ENCODE data around the gene CAPN10. TPM values are rescaled to one million over a fixed set of nuclear protein-coding genes. Genes with fewer than 3 reads are reported as not detected.

Gene CAPN10
- total RNA-seq, 2 donors from 2014 or later: 33.6 to 36.1 TPM

DNA sequence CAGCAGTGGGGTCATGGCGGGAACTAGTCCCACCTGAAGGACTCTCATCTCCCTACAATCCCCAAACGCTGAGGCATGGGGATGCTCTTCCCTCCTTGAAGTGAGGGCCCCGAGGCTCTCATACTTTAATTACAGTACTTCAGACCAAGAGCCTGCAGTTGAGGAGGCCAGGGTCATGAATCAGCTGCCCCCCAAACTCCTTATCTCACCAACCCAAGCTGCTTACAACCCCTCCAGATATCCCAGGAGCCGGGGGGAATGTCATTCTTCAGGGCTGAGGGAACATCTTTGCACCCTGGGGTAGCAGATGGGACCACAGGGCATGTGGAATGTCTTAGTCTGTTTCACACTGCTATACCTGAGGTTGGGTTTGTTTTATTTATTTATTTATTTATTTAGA is 2.8 kb upstream of the CAPN10 start:
- intact Hi-C loops (cut with DNase I, micrococcal nuclease): no loop called here
- ATAC-seq (no peak), DNase-seq (no peak)

DNA sequence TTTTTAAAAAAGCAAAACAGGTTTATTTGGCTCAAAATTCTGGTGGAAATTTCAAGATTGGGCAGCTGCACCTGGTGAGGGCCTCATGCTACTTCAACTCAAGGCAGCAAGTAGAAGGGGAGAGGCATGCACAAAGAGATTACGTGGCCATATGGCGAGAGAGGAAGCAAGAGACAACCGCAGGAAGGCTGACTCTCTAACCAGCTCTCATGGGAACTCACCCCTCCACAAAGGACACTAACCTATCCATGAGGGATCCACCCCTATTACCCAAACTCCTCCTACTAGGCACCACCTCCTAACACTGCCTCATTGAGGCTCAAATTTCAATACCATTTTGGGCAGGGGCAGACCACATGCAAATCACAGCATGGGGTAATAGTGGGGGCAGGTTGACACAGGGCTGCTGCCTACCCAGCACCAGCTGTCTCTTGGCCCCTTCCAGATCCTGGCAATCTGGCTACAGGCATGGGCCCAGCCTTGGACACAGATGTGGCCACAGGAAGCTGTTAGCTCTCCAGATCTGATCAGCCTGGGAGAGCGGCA is 2.0 kb upstream of the CAPN10 start:
- ATAC-seq (no peak), DNase-seq (no peak)
- intact Hi-C loops (cut with DNase I, micrococcal nuclease): no loop called here

DNA sequence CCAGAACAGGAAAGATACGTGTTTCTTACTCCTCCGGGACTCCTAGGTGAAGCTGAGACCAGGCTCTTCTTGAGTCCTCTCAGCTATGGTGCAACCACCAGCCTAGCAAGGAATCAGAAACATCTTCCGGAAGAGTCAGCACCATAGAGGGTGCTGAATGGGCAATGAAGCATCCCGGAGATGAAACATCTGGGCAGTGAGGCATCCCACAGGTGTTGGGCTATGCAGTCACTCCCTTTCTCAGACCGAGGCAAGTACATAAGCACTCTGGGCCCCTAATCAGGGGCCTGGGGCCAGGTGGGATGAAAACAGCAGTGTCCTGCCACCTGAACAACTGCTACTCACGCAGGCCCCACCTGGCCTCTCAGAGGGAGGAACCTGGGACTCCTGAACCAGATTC is 1.4 kb upstream of the CAPN10 start:
- ATAC-seq (no peak), DNase-seq (no peak)
- intact Hi-C loops (cut with DNase I, micrococcal nuclease): no loop called here

DNA sequence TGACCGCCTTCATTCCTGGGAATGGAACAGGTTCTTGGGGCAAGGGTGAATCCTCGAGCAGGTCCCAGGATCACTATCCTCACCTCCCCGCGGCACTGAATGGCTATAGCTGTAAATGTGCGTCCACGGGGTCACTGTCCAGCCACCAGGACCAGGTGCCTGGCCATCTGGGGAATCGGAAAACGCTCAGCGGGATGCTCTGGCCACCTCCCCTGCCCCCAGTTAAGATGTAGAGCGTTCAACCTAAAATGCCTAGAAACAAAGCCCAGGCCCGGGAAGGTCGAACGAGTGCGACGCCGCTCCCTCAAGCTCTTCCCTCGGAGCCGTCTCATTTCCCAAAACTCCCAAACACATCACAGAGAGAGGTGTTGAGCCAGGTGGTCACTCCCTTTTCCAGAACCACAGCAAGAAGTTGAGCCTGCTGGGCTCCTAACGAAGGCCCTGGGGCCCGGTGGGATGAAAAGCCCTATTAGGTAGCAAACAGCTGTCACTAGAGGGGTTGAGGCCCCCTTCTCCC is 795 bp upstream of the CAPN10 start:
- no peak for ATAC-seq
- intact Hi-C loops (cut with DNase I, micrococcal nuclease): no loop called here
- DNase-seq: no peak

DNA sequence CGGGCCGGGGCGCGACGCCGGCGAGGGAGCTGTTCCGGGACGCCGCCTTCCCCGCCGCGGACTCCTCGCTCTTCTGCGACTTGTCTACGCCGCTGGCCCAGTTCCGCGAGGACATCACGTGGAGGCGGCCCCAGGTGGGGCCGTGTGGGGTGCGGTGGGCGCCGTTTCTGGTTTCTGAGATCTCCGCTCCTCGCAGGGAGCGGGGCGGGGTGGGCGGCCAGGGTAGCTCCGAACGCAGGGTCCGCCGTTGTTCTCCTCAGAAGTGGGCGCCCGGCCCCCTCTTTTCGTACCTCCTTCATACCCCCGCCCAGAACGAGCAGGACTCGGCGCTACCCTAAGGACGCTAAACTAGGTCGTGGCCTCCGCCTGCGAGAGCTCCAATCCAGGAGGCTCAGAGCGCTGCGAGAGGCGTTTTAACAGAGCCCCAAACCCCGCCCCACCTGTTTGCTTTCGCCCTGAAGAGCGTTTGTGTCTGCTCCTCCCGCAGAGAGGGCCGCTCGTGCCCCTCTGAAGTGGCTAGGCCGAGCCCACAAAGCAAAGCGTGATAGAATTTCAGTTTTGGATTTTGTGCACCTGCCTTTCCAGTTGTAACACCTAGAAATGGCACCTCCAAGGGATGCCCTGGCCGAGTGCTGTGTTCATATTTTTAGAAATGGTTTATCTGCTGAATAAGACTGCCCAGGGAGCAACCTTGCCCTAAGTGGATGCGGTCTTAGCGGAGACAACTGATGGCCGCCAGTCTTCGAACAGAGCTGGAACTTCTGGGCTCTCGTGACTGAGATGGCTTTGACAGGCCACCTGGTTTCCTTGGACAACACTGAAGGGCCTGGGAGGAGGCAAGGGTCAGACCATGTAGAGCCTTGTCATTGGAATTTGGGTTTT is 626 bp downstream of the CAPN10 start:
- intact Hi-C loops (cut with DNase I, micrococcal nuclease): no loop called here
- ATAC-seq (peak; percentile 43), DNase-seq (peak; percentile 59 to 70)

DNA sequence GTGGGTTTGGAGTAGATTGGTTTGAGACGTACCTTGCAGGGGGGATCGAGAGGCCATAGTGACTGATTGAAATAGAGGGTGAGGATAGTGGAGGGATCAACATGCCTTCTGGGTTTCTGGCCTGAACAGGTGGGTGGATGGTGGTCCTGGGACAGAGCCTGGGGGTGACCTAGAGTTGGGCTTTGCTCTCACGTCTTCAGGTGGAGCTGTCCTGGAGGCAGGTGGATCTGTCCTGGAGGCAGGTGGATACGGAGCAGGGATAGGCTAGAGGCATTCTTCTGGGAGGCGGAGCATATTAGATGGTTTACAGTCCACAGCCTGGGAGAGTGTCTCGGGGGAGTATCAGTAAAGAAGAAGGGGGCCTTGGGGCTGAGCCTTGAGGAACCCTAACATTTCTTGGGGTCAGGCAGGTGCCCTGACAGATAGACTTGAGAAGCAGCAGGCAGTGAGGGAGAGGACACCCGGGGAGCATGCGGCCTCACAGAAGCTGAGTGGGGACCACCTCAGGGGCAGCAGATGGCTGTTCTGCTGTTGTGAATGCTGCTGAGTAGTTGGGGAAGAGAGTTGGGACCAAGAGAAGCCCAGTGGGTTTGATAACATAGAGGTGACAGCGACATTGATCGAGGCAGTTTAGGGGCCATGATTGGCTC is 1.6 kb downstream of the CAPN10 start:
- intact Hi-C loops (cut with DNase I, micrococcal nuclease): no loop called here
- DNase-seq (no peak), ATAC-seq (no peak)

DNA sequence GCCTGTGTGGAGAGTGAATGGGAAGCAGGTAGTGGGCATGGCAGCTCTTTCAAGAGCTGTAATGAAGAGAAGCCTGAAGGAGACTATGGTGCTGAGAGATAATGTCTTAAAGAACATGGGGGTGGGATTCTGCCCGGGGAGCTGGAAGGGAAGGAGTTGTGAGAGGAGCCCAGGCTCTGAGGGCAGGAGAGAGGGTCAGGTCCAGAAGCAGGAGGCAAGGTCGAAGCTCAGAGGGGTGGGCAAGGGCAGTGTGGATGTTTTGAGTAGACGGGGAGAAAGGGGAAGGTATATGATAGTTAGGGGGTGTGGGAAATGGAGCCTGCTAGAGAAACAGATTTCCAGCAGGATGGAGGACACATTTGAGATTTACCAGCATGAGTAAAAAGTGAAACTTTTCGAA is 2.1 kb downstream of the CAPN10 start:
- DNase-seq (no peak), ATAC-seq (no peak)
- intact Hi-C loops (cut with DNase I, micrococcal nuclease): no loop called here

DNA sequence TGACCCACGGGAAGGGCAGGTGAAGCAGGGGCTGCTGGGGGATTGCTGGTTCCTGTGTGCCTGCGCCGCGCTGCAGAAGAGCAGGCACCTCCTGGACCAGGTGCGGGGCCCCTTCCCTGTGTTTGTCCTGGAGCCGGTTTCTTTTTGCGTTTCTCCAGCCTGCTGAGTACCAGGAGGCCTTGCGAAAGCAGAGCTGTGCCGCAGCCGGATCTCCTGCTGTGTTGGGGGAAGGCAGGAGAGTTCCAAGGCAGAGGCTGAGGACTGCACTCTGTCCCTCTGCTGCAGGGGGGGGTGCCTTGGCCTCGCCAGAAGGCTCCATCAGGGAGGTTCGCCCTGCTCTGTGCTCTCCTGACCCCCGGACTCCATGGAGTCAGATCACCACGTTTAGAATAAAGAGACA is 2.8 kb downstream of the CAPN10 start:
- no peak for DNase-seq
- no peak for ATAC-seq
- intact Hi-C loops (cut with DNase I, micrococcal nuclease): no loop called here

DNA sequence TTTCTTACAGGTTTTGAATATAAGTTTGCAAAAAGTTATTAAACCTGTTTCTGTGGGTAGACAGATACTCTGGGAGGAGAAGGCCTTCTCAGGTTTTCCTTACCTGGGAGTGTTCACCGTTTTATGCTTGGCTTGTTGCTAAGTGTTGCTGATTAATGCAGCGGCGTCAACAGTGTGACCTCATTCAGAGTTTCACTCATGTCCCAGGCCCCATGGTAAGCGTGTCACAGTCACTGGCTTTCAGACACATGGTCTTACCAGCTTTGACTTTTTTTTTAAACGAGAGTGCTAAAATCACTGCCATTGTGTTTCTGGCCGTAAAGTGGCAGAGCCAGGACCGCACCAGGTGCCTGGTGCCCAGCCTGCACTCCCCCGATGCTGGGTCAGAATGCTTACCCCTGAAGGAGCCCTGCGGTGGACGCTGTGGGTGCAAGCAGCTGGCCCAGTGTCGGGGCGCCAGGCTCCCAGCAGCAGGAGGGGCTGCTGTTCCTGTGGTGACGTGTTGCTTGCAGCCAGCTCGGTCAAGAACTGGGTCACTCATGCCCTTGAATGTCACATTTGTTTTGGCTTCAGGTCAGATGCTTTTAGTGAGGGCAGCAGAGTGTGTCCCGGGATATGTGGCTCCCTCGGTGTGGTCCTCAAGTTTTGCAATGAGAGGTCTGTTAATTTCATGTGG is 3.5 kb downstream of the CAPN10 start:
- DNase-seq (no peak), ATAC-seq (no peak)
- intact Hi-C loops (cut with DNase I, micrococcal nuclease): no loop called here

DNA sequence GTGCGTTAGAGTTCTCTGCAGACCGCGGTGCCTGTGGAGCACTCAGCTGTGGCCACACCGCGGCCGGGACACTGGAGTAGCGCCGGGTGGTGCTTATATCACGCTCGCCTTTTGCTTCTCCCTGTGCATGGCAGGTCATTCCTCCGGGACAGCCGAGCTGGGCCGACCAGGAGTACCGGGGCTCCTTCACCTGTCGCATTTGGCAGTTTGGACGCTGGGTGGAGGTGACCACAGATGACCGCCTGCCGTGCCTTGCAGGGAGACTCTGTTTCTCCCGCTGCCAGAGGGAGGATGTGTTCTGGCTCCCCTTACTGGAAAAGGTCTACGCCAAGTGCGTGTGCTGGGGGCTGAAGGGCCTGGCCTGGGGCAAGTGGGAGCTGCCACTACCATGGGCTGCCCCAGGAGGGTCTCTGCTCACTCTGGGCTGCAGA is 4.2 kb downstream of the CAPN10 start:
- DNase-seq (no peak), ATAC-seq (no peak)
- intact Hi-C loops (cut with DNase I, micrococcal nuclease): no loop called here

DNA sequence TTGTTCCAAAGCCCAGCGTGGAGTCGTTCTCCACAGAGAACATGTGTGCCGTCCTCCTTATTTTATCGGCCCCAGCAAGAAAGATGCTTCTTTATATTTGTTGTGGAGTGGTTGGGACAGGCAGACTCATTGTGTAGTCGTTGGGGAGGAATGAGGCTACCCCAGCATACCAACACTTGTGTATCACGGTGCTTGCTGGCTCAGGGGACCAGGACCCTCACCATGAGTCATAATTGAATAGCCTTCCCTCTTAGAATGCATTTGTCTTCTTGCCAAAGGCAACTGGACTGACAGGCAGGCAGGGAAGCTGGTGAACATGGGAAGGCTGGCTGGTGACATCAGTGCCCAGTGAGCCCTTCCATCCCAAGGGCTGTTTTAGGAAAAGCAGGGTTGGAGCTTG is 4.7 kb downstream of the CAPN10 start:
- DNase-seq (no peak), ATAC-seq (no peak)
- intact Hi-C loops (cut with DNase I, micrococcal nuclease): no loop called here

DNA sequence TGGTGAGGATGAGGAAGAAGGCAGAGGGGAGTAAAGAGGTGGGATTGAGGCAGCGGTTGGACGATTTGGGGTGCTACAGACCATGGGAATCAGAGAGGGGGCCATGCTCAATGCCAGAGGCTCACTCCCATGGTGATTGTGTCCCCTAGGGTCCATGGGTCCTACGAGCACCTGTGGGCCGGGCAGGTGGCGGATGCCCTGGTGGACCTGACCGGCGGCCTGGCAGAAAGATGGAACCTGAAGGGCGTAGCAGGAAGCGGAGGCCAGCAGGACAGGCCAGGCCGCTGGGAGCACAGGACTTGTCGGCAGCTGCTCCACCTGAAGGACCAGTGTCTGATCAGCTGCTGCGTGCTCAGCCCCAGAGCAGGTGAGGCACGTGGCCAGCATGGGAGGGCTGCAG is 5.2 kb downstream of the CAPN10 start:
- DNase-seq (no peak), ATAC-seq (no peak)
- intact Hi-C loops (cut with DNase I, micrococcal nuclease): no loop called here

DNA sequence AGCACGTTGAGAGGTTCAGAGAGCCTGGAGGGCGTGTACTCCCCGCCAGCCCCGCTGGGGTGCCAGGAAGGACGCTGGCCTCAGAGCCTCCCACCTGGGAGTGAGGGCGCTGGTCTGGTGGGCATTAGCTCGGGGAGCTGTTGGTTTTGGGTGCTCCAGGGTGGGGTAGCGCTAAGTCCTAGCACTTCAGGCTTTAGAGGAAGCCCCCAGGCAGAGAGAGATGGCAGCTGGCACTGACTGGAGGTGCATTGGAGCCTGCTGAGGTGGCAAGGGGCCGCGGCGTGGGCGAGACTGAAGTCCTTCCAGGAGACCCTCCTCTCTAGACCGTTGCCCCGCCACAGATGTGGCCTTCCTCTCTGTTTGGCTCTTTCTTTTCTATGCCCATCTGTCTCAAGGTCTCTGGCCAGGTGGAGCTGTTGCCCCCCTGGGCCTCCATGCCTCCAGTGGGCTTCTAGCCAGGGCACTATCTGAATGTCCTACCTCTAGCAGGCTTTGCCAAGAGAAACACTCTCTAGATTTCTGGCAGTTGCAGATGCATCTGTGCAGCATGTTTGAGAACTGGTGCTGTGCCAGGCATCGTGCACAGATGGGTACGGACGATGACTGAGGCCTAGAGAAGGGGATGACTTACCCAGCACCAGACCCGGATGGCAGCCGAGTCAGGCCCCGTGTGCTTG is 6.6 kb downstream of the CAPN10 start:
- intact Hi-C loops (cut with DNase I, micrococcal nuclease): no loop called here
- no peak for DNase-seq

DNA sequence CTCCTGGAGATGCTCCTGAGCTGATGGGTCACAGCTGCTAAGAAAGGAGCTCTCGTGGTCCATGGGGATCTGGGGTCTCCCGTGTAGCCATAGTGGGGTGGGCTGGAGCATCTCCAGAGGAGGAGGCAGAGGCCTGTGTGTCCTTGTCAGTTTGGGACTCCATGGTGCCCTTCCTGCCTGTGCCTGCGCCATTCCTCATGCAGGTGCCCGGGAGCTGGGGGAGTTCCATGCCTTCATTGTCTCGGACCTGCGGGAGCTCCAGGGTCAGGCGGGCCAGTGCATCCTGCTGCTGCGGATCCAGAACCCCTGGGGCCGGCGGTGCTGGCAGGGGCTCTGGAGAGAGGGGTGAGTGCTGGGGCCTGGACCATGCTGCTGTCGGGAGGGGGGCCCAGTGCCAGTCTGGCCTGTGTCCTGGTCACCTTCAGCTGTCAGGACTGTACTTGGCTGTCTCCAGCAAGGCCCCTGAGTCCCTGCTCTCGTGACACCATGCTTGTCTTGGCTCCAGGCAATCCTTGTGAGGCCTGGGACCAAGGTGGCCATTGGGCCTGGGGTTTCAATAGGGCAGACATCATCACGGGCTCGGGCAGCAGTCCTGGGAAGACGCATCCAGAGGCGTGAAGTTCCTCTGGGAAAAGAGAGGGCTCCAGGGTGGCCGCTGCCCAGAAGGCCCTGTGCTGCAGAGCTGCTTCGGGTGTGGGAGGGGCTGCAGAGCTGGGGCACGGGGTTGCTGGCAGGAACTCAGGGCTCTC is 7.3 kb downstream of the CAPN10 start:
- ATAC-seq (no peak), DNase-seq (peak; percentile 2 to 17)
- intact Hi-C loops (cut with DNase I, micrococcal nuclease): no loop called here

More for the DNA sequence above, 6.6 kb downstream of the CAPN10 start:
- no peak for ATAC-seq

DNA sequence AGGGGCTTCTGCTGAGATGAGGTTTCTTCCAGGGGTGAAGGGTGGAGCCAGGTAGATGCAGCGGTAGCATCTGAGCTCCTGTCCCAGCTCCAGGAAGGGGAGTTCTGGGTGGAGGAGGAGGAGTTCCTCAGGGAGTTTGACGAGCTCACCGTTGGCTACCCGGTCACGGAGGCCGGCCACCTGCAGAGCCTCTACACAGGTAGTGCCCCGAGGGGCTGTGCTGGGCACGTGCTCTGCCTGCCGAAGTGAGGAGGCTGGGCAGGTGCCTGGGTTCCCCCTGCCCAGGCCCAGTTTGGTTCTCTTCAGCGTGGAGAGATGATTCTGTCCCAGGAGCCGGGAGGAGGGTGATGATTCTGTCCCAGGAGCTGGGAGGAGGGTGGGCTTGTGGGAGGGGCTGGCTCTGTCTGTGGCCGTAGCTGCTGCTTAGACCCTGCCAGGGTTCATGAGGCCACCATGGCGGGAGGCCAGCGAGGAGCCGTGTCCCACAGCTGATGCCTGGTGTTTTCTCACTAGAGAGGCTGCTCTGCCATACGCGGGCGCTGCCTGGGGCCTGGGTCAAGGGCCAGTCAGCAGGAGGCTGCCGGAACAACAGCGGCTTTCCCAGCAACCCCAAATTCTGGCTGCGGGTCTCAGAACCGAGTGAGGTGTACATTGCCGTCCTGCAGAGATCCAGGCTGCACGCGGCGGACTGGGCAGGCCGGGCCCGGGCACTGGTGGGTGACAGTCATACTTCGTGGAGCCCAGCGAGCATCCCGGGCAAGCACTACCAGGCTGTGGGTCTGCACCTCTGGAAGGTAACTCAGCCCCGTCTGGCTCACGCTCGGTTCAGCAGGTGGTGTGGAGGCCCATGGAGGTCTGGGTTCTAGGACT is 8.2 kb downstream of the CAPN10 start:
- DNase-seq (peak; percentile 3 to 14), ATAC-seq (no peak)
- intact Hi-C loops (cut with DNase I, micrococcal nuclease): no loop called here

DNA sequence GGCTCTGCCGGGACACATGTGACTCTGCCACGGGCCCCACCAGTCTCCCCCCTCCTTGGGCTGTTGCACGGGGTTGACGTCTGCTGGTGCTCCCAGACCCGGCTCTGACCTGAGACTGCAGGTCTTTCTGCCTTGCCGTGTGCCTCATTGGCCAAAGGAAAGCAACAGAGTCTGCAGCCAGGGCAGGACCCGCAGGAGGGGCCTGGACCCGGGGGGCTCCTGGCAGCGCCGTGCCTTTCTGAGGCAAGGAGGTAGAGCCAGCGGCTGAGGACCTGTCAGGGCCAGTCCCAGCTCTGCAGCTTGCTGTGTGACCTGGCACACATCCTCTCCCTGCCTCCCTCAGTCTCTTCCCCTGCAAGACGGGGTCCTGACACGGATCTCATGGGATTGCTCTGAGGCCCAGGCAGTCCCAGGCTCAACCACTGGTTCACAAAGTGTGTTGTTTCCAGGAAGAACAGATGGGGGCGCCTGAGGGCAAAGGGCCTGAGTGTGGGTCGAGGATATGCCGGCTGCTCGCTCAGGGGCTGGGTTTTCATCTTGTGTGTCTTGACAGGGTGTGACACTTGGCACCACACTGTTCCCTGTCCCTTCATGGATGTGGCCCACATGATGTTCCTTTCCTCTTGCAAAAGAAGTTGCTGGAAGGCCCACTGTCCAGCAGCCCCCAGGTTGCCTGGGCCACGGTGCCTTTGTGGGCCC is 9.0 kb downstream of the CAPN10 start:
- DNase-seq (peak; percentile 23 to 41), ATAC-seq (peak; percentile 57)

DNA sequence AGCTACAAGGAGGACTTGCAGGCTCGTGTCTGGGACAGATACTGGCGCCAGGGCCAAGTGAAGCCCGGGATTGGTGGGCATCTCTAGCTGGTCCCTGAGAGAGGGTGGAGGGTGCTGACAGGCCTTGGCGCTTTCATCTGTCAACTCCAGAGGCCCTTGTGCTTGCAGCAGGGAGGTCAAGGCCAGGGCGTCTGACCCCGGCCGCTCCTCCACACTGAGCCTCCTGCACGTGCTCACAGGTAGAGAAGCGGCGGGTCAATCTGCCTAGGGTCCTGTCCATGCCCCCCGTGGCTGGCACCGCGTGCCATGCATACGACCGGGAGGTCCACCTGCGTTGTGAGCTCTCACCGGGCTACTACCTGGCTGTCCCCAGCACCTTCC is 9.5 kb downstream of the CAPN10 start:
- ATAC-seq (no peak), DNase-seq (no peak)
- intact Hi-C loops (cut with DNase I, micrococcal nuclease): no loop called here

More for the DNA sequence above, 9.0 kb downstream of the CAPN10 start:
- intact Hi-C loops (cut with DNase I, micrococcal nuclease): no loop called here

All from left colon (tissue), 2 donors.